Epithelial cell of prostate (primary cell): ENCODE results near the gene UGT8.
"Not testable (repeated sequence)": the region's sequence is repeated elsewhere in the genome, so short reads cannot be mapped to it uniquely, and the experiment has no call there.

Experiments used
- DNase-seq: peaks from one replicate; pipeline ENCODE4 v3.0.0-alpha.2; 2011; ENCODE audit warnings: low read depth, low spot score
- H3K27ac ChIP-seq: fragments of 450-650 bp; 2 replicates; pipeline ENCODE4 v1.5.1; 2017; ENCODE audit warnings: mild to moderate bottlenecking

Gene UGT8

DNA sequence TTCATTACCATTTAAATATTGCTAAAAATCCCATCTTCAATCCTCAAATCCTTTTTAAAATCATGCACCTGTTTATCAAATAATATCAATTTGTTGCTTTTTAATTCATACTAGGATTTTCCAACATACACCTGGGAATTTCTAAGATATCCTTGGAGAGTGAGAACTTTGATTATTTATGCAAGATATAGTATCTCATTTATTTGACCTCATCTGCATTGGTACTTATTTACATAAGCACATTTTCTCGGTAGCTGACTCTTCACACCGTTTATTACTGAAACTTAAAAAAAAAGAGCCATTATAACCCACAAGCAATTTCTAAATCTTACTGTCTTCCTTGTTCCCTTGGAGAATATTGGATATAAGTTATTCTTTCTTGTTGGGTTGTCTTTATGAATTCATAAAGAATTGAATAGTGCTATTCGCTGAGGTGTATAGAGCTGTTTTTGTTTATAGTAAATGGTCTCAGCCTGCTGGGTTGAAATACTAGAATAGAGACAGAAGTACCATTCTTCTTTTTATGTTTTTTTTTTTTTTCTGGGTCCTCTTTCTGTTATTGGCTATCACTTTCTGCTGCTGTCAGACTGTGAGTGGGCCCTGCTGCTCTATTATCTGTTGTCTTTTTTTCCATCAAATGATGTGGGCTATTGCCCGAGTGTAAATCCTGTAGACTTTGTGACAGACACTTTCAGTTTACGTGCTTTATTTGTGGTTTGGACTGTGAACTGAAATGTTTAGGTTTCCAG lies 2.9 kb downstream of the UGT8 start:
- DNase-seq, result no peak
- no peak overlapping the region for H3K27ac ChIP-seq

- H3K27ac ChIP-seq, result no peak overlapping the region
- DNase-seq, result no peak
Measured at GRCh38 chr4:114603497-114603896, 4.9 kb downstream of the UGT8 start.

- H3K27ac ChIP-seq, result no peak overlapping the region
- peak; percentile 5 for DNase-seq
Measured at GRCh38 chr4:114606245-114606644, 7.6 kb downstream of the UGT8 start.

DNA sequence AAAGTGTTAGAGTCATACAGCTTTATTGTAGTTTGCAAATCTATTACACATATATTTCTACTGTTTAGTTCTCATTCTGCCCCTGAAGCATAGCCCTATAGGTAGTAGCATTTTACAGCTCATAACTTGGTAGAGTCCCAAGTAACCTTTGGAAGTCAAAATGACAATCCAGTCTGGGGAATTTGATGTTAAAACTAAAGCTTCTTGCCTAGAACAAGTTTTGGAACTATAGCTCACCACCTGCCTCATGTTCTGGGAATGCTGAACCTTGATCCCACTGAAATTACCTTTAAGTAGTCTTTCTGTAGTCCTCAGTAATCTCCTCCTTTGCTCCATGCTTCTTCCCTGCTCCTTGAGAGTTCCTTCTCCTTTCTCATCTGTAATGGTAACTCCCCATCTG lies 8.4 kb downstream of the UGT8 start:
- no peak overlapping the region for H3K27ac ChIP-seq
- no peak for DNase-seq

DNA sequence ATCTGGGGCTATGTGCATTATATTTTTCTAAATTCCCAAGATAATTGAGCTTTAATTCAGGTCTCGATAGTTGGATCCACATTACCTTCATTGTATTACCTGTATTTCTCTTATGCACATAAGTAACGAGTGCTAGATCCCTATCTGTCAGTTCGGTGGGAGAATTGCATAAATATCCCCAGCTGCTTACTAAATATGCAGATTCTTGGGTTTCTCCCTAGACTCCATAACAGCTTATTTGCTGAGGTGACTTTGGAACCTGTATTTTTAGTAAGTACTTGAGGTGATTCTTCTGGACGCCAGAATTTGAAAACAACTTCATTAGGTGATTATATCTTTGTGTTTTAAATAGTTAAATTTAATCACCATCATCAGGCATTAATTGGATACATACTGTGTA lies 15.0 kb downstream of the UGT8 start:
- no peak for DNase-seq
- no peak overlapping the region for H3K27ac ChIP-seq

DNA sequence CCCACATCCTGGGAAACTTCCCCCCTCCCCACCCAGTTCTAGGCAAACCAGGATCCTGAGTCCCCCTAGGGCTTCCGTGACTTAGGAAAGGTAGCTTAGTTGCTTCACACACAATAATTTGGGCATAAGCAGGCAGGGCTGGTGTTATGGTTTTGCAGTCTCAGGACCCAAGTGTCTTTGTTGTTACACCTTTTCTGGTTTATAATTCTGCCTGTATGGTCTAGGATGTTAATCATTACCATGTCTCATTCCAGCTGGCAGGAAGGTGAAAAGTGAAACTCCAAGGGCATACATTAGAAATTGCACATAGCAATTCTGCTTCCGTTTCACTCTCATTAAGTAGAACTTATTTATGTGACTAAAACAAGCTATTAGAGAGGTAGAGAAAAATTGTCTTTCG lies 16.8 kb downstream of the UGT8 start:
- no peak for DNase-seq
- H3K27ac ChIP-seq, result no peak overlapping the region

DNA sequence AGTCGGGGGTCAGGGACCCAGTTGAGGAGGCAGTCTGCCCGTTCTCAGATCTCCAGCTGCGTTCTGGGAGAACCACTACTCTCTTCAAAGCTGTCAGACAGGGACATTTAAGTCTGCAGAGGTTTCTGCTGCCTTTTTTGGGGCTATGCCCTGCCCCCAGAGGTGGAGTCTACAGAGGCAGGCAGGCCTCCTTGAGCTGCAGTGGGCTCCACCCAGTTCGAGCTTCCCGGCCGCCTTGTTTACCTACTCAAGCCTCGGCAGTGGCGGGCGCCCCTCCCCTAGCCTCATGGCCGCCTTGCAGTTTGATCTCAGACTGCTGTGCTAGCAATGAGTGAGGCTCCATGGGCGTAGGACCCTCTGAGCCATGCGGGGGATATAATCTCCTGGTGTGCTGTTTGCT lies 17.4 kb downstream of the UGT8 start:
- DNase-seq, H3K27ac ChIP-seq: not testable (repeated sequence)

DNA sequence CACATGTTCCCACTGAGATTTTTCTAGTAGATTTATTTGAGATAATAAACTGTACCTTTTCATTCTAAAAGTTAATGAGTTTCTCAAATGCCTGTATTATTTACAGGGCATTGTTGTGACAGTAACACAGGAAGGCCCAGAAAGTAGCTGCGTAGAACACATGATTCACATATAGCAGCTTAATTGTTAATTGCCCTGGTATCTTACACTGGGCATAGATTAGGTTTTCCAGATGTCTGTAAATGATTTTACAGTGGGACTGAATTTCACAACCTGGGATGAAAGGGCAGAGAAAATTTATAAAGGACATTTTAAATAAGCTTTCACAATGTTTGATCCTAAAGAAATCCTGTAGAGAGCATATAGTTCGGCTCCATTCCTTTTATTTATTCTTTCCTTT lies 27.6 kb downstream of the UGT8 start:
- H3K27ac ChIP-seq, result no peak overlapping the region
- no peak for DNase-seq

DNA sequence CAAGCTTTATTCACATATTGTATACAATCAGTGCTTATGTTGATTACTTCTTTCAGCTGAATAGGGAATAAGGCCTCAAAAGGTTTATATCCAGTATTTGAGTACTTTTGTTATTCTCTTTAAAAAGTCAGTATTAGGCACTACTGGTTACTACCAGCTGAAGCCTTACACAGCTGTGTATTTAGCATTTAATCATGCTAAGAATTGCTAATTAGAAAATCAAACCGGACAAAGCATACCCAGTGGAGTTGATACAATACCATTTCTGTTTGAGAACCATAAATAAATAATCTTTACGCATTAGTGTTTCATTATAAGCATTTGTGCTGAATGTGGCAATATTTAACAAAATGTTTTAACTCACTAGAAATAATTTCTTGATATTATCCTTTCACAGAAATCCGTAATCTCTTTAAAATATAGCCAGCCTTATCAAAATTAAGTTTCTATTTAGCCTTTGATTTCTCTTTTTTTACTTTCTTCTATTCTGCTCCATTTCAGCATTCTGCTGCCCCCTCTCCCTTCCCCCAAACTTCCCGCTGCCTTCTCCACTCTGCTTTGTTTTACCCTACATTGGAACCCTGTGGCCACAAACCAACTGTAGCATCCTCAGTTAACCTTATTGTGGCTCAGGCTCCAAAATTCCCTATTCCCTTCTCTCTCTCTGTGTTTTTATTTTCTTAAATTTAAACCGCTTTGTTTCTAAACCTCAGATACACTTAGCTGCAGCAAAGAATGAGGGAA lies 37.8 kb downstream of the UGT8 start:
- no peak overlapping the region for H3K27ac ChIP-seq
- DNase-seq, result no peak

- DNase-seq, result no peak
- no peak overlapping the region for H3K27ac ChIP-seq
Measured at GRCh38 chr4:114642173-114642780, 43.7 kb downstream of the UGT8 start.

DNA sequence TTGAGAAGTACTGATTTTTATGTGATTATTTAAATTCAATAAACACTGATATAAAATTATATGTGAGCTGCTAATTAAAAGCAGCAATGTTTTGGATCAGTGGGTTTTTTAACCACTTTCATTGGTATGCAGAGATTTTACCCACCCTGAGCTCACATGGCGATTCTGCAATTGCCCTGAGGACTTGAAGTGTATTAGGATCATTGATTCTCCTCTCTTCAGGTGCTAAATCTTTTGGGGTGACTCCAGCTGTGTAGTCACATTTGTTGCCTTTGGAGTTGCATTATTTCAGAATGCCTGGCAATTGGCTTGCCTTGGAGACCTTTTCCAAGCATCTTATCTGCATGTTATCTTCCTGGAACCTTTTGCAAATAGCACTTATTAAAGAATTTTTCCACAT lies 51.3 kb downstream of the UGT8 start:
- no peak overlapping the region for H3K27ac ChIP-seq
- DNase-seq, result no peak

DNA sequence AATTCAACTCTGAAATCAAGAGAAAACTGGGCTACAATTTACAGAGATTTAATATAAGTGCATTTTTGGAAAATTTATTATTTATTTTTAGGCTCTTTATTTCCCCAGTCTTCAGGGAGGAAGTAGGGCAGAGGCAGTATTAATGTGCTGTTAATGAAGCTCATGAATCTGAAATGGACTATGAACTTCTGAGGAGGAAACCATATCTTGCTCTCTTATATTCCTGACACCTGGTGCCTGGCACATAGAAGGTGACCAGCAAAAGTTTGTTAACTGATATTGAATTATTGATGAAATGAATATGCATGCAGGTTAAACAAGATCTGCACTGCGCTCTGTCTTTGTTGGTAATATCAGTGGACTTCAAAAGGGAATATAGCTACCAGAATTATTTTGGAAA lies 55.1 kb downstream of the UGT8 start:
- no peak overlapping the region for H3K27ac ChIP-seq

GRCh38 chr4:114654592-114654991 lies 56.0 kb downstream of the UGT8 start:
- DNase-seq, result no peak
- no peak overlapping the region for H3K27ac ChIP-seq

More for the DNA sequence above, 55.1 kb downstream of the UGT8 start:
- no peak for DNase-seq

DNA sequence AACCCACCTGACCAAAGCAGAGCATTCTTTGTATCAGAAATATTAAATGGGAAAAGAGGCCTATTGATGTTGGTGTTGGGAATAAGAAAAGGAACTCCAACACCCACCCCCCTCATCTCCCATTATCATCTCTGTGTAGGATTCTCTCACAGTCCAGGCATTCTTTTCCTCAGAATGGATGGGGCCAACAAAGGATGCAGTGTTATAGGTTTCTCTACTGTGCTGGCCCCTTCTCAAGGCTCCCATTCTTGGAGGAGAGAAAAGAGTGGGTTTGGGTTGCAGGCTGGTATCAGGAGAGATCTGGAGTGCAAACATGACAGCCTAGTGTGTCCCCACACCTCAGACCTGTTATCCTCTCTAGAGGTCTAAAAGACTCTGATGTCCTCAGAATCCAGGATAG lies 59.6 kb downstream of the UGT8 start:
- no peak overlapping the region for H3K27ac ChIP-seq
- no peak for DNase-seq

GRCh38 chr4:114658776-114659175 lies 60.2 kb downstream of the UGT8 start:
- no peak for DNase-seq
- no peak overlapping the region for H3K27ac ChIP-seq

DNA sequence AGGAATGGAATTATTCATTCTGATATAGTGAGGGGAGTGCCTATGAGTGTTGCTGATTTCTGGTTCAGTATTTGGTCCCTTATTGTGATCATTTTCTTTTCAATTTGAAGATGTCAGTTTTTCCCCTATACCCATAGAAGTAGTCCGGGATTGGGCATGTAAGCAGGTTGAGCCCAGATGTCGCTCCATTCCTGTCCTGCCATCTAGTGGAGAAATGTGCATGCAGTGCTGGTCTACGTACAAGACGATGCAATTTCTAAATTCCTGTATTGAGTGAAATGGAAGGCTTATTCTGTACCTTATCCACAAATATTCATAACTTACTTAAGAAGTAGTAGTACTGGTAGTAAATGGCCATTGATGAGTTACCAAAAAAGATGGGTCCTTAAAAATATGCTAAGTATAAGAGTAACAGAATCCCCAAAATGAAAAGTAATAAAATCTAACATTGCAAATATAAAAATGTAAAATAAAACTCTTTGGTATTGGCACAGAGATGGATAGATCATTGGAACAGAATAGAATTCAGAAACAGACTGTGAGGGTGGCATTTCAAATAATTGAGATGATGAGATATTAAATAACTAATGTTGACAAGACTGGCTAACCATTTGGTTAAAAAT lies 60.9 kb downstream of the UGT8 start:
- peak; percentile 39 for DNase-seq
- no peak overlapping the region for H3K27ac ChIP-seq

GRCh38 chr4:114663083-114663482 lies 64.5 kb downstream of the UGT8 start:
- DNase-seq, result no peak

DNA sequence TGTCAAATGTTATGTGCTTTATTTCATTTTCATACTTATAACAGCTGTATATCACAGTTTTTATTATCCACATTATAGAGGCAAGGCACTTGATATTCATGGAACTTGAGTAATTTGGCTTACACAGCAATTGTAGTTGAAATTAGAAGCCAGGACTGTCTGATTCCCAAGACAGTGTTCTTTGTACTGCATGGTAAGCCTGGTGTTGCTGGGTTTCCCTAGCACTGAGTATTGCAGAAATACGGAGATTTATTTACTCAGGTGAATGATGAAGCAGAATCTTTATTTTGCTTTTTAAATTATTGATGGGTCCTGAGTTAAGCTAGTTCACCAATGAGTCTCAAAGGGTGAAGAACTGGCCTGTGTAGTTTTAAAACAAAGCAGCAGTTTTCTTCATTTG lies 70.0 kb downstream of the UGT8 start:
- no peak overlapping the region for H3K27ac ChIP-seq

More at GRCh38 chr4:114663083-114663482, 64.5 kb downstream of the UGT8 start:
- H3K27ac ChIP-seq, result no peak overlapping the region

DNA sequence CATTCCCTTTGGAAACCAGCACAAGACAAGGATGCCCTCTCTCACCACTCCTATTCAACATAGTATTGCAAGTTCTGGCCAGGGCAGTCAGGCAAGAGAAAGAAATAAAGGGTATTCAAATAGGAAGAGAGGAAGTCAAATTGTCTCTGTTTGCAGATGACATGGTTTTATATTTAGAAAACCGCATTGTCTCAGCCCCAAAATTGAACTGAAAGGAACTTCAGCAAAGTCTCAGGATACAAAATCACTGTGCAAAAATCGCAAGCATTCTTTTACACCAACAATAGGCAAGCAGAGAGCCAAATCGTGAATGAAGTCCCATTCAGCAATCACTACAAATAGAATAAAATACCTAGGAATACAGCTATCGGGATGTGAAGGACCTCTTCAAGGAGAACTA lies 72.1 kb downstream of the UGT8 start:
- H3K27ac ChIP-seq, DNase-seq: not testable (repeated sequence)

More for the DNA sequence above, 70.0 kb downstream of the UGT8 start:
- DNase-seq, result no peak

GRCh38 chr4:114673306-114673705 lies 74.7 kb downstream of the UGT8 start:
- DNase-seq, result no peak
- H3K27ac ChIP-seq, result no peak overlapping the region

- H3K27ac ChIP-seq, result no peak overlapping the region
- DNase-seq, result no peak
Measured at GRCh38 chr4:114674080-114674479, 75.5 kb downstream of the UGT8 start.
